ENCODE results near the gene STAT1.
"Not testable (repeated sequence)": the region's sequence is repeated elsewhere in the genome, so short reads cannot be mapped to it uniquely, and the experiment has no call there.

STAT1 gene

GRCh38 chr2:191006997-191007783 lies 6.8 kb downstream of the STAT1 start:
- DNase-seq = no peak

DNA sequence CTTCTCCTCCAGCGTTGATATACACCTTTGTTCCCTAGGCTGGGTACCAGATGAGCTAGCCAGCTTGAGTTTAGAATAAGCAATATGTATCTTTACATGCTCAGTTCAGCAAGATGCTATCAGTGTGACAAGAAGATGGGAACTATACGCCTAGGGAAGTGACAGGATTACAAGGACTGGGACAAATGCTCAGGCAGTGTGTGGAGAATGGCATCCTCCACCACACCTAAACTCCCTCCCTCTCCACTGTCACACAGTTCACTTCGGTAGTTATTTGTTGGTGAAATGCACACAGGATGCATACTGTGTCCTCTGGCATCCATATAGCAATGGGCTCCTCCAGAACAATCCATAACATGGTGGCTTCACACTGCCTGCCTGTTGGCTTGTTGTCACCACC lies 7.7 kb downstream of the STAT1 start:
- DNase-seq = no peak

DNA sequence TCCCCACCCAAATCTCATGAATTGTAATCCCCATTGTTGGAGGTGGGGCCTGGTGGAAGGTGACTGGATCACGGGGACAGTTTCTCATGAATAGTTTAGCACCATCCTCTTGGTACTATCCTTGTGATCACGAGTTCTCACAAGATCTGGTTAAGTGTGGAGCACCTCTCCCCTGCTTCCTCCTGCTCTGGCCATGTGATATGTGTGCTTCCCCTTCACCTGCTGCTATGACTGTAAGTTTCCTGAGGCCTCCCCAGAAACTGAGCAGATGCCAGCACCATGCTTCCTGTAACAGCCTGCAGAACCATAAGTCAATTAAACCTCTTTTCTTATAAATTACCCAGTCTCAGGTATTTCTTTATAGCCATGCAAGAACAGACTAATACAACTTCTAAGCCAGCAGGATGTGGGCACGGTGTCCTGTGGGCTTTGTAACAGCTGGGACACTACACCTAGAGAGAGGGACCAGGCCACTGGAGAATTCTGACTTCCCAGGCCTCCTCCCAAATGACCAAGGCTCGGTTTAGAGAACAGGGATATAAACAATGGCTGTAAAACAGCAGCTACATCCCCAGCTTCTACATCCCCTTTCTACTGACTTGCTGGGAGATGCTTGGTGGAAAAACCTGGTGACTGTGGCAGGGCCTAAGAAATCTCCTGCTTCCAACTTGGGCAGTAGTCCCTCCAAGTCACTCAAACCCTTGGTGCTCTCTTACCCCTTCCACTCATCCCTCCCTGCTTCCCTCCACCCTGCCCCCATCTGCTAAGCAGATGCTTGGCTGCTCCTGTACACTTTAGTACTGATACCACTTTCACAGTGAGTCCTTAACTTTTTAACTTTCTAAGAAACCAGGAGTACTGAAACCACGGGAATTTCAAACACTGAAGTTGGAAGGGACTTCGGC lies 10.3 kb downstream of the STAT1 start:
- no peak for DNase-seq

- DNase-seq = no peak
Measured at GRCh38 chr2:191001624-191002023, 12.3 kb downstream of the STAT1 start.

DNA sequence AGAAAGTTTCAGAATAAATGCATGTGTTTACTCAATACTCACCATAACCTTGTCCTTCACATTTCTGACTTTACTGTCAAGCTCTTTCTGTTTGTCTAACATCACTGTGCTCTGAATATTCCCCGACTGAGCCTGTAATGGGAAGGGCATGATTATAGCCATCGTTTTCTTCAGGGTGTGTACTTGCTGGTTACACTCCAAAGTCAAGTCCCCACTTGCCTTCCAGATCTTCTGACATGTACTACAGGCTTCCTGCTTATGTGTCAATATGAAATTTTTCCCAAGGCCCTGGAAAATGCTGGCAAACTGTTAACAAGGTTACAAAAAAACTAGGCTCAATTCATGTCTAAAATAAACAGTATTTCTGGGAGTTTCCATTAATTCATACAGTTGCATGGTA lies 12.9 kb downstream of the STAT1 start:
- DNase-seq = no peak

DNA sequence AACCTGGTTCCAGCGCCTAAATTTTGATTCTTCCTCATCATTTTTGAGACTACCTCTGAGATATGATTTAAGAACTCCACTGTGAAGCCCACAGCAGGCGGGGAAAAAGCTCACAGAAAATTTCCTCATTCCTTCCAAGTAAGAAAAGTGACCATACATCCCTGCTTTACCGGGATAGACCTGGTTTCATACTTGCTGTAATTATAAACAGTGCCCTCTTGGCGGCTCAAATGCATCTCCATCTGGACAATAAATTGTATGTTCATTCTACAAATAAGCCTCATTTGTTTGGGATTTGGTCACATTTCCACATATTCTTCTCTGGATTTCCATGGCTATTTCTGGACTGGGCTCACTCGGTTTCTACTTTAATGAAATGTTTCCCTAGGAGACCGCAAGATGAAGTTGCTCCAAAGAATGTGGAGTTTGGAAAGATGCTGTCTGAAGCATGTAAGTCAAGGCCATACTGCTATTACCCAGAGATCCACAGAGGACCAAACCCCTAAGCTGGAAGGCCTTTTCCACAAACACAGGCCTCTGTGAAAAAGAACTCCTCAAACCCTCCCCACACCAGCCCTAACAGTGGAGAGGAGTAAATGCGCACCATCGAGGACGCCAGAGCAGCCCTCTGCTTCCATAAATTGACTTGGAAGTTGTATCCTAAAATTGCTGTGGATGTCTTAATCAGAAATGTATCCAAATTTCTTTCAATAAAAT lies 13.9 kb downstream of the STAT1 start:
- no peak for DNase-seq

DNA sequence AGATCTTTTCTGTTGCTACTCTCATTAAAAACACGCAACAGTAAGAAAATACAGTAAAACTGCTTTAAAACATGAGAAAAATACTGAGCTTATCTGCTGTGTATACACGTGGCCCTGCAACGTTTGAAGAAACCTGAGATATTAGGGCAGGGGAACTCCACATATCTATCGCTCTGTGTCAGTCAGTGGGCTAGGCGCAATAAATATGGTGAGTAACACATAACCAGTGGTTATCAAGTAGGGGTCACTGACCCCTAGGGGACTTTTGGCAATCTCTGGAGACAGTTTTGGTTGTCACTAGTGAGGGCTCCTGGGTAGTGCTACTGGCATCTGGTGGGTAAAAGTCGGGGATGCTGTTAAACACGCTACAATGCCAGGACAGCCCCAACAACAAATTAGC lies 14.9 kb downstream of the STAT1 start:
- DNase-seq = no peak

DNA sequence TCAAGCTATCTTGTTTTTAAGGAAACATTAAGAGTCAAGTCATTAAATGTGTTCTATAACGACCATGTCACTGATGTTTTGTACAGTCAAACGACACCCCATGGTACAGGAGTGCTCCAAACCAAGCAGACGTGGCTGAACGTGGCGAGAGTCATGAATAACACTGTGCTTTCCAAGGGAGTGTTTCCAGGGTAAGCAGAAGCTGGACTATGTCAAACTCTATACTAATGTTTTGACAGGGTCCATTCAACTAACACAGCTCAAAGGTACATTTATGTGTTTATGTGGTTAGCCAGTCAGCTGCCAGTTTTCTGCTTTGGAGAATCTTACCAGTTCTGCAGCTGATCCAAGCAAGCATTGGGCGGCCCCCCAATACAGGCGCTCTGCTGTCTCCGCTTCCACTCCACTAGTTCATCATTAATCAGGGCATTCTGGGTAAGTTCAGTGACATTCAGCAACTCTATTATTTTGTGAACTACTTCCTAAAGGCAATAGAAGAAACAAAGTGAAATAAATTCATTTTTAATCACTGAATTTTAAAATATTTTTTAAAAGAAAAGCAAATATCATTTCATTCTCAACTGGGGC lies 16.4 kb downstream of the STAT1 start:
- no peak for DNase-seq

DNA sequence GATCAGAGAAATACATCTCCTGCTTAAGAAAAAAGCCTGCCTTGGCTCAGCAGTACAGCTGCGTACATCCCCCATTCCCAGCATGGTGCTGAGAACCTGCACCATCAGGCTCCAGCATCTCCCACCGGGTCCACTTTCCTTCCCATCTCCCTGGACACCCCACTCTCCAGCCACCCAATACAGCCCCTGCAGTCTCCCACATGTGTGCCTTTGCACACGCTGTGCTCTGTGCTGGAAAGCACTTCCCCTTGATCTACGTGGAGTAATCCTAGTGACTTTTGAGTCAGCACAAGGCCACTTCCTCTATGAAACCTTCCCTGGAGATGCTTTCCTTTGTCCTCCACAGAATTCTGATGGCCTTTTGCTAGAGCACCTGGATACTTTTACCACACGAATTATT lies 17.0 kb downstream of the STAT1 start:
- no peak for DNase-seq

DNA sequence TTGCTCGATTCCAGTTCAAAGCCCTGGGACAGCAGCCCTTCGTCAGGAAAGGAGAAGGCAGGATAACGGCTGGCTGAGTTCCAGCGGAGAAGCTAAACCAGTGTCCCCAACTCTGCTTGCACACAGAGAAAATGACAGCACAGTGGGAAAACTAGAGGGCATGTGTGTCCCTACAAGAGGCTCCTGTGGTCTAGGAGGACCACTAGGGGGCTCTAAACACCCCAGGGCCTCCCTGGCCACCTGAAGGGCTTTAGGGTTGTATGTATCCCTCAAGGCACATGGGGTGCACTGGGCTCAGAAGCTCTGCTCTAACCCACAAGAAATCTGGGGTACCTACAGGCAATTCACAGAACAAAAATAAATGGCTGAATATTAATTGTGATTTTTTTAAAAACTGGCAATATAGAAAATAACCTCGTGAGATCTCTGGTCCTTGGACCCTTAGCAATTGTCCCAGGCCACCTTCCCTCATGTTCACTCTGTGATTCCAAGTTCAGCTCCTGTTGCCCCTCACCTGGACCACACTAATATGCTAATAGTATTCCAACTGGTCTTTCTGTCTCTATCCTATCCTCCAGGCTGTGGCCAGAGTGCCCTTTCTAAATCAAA lies 17.5 kb downstream of the STAT1 start:
- DNase-seq = peak in 3 of 5 experiments; percentile 18 to 54 (median 21)

DNA sequence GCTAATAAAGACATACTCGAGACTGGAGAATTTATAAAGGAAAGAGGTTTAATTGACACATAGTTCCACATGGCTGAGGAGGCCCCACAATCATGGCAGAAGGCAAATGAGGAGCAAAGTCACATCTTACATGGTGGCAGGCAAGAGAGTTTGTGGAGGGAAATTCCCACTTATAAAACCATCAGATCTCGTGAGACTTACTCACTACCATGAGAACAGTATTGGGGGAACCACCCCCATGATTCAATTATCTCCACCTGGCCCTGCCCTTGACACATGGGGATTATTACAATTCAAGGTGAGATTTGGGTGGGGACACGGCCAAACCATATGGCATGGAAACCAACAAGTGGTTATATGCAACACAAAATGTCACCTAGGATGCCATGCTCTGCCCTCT lies 18.7 kb downstream of the STAT1 start:
- DNase-seq = not testable (repeated sequence)

GRCh38 chr2:190994148-190994547 lies 19.8 kb downstream of the STAT1 start:
- no peak for DNase-seq

- no peak for DNase-seq
Measured at GRCh38 chr2:190993292-190993643, 20.7 kb downstream of the STAT1 start.

- no peak for DNase-seq
Measured at GRCh38 chr2:190990132-190990531, 23.8 kb downstream of the STAT1 start.

DNA sequence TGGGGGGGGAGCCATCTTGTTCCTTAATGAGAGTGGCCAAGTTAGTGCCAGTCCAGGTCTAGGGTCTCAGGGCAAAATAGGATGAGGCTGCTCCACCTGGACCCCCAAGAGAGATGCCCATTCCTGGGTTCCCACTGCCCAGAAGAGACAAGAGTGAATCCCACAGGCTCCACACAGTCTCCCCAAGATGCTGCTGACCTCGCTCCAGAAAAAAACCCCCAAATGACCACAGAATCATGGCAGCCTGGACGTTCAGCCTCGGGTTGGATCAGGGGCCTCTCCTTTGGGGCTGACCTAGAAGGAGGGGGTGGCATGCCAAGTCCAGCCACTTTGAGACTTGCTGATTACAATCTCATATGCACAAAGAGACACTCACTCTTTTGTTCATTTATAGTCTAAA lies 25.1 kb downstream of the STAT1 start:
- no peak for DNase-seq

- DNase-seq = no peak
Measured at GRCh38 chr2:190987938-190988337, 26.0 kb downstream of the STAT1 start.

DNA sequence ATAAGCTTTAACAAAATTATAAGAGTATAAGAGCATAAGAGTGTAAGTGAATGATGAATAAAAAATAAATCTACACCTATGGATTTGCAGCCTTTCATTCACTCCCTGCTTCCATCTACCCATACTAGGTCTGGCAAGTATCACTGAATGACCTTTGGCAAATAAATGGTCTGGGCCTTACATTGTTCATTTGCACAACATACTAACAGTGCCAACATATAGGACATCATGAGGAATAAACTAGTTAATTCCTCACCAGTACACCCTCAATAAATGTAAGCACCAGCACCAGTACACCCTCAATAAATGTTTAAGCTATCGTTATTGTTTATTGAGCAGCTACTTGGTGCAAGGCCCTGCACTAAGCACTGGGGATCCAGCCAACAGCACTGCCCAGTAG lies 26.9 kb downstream of the STAT1 start:
- DNase-seq = no peak

DNA sequence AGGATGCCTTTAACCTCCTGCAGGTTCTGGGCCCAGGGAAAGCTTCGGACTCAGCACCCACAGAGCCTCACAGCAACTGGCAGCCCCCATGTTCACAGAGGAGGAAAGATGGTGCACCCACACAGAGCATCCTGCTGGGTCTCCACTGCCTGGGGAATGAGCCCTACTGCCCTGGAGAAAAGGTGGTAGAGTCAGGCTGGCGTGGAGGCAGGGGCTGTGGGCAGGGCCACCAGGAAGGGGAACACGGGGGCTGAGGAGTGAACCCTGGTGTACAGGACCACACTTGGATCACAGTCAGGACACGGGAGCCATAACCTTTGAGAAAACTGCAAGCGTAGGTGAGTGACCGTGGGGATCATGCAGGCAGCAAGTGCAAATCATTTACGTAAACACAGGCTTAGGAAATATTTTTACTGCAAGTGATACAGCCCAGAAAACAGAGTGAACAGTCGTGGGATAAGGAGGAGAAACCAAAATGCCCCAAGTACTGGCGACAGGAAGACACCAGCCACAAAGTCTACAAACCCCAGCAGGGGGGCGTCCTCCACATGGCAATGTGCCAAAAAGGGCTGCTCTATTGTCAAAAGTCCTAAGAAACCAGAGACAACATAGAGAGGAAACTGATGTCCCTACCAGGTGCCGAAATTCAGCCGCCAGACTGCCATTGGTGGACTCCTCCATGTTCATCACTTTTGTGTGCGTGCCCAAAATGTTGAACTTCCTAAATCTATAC lies 27.6 kb downstream of the STAT1 start:
- no peak for DNase-seq

- peak in 1 of 5 experiments; percentile 33 for DNase-seq
Measured at GRCh38 chr2:190984595-190984994, 29.4 kb downstream of the STAT1 start.

- DNase-seq = no peak
Measured at GRCh38 chr2:190982262-190983034, 31.5 kb downstream of the STAT1 start.

DNA sequence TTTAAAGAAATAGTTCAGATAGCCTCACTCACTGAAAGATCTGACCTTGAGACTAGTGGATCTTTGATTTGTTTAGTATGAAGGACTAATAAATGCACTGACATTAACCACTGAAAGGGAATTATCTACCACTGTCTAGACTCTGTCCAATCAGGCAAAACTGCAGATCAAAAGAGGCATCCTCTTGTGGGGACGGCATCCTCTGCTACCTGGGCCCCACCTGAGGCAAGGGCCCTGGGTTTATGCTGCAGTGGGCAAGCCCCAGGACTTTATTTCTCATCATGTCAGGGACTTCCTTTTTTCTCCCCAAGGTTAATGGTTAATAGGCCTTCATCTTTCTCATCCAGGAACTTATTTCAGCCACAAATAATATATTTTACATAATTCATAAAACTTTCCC lies 32.2 kb downstream of the STAT1 start:
- no peak for DNase-seq

Data from T-helper 2 cell (primary cell).